Measurements from ENCODE around the gene SHB. TPM values are rescaled to one million over a fixed set of nuclear protein-coding genes. Genes with fewer than 3 reads are reported as not detected.

The SHB gene
- total RNA-seq, 4 donors from 2014 or later, result 18.4 to 27.5 (median 22.0) TPM

Small RNA genes lying within 50 kb of the gene (small RNA-seq; reads per million reads assigned to genes)
- gene RNU7-124P, result not detected

Other genes with a start within 250 kb of the SHB start
- 10 to 100 TPM; 28.9 to 34.6 (median 31.6) TPM for gene SLC25A51, start 165.1 kb downstream of the SHB start, total RNA-seq

Measured in thyroid gland (tissue), 4 donors.